Trophoblast cell (in vitro differentiated cells and primary cell): ENCODE measurements around the gene SLC45A2.
A peak's percentile ranks its signal among the peaks of the same experiment; 100 is the strongest.

ENCODE experiments used
- DNase-seq, 2 donors: peaks; one replicate each; pipeline ENCODE4 v3.0.0-alpha.2; 2016
- H2AFZ ChIP-seq: 2 replicates; pipeline ENCODE4 v1.6.1; 2013; ENCODE audit warnings: low read length, moderate library complexity, mild to moderate bottlenecking; ENCODE audit not compliant: insufficient read depth, poor library complexity
- H2AK5ac ChIP-seq: 2 replicates; pipeline ENCODE4 v1.6.1; 2013; ENCODE audit warnings: mild to moderate bottlenecking, low read length
- H2BK120ac ChIP-seq: 2 replicates; pipeline ENCODE4 v1.6.1; 2013; ENCODE audit warnings: low read length, mild to moderate bottlenecking, moderate library complexity; ENCODE audit not compliant: insufficient read depth, poor library complexity
- H2BK12ac ChIP-seq: 2 replicates; pipeline ENCODE4 v1.6.1; 2013; ENCODE audit warnings: mild to moderate bottlenecking, low read length, moderate library complexity
- H2BK5ac ChIP-seq: 2 replicates; pipeline ENCODE4 v1.6.1; 2013; ENCODE audit warnings: low read length, low read depth, moderate library complexity, mild to moderate bottlenecking; ENCODE audit not compliant: poor library complexity
- H3K14ac ChIP-seq: 2 replicates; pipeline ENCODE4 v1.6.1; 2013; ENCODE audit warnings: mild to moderate bottlenecking, low read length
- H3K18ac ChIP-seq: 2 replicates; pipeline ENCODE4 v1.6.1; 2013; ENCODE audit warnings: mild to moderate bottlenecking, low read length
- H3K23ac ChIP-seq: 2 replicates; pipeline ENCODE4 v1.6.1; 2013; ENCODE audit warnings: low read length
- H3K27ac ChIP-seq: 2 replicates; pipeline ENCODE4 v1.5.1; 2013; ENCODE audit warnings: low read depth, mild to moderate bottlenecking, inconsistent platforms, low read length, moderate library complexity
- H3K27me3 ChIP-seq: 2 replicates; pipeline ENCODE4 v1.6.1; 2013; ENCODE audit warnings: inconsistent platforms, mild to moderate bottlenecking, low read length, moderate library complexity; ENCODE audit not compliant: insufficient read depth
- H3K36me3 ChIP-seq, 2 experiments: 1 replicate in 1 of 2; 2 replicates in 1 of 2; pipeline ENCODE4 v1.6.1; 2013; ENCODE audit warnings: low read length in 2 of 2, mild to moderate bottlenecking in 2 of 2, moderate library complexity in 1 of 2; ENCODE audit not compliant: insufficient read depth in 2 of 2, control insufficient read depth in 1 of 2
- H3K4ac ChIP-seq: 2 replicates; pipeline ENCODE4 v1.6.1; 2013; ENCODE audit warnings: low read depth, mild to moderate bottlenecking, low read length, moderate library complexity
- H3K4me1 ChIP-seq, 2 experiments: 1 replicate in 1 of 2; 2 replicates in 1 of 2; pipeline ENCODE4 v1.6.1; 2013; ENCODE audit warnings: low read length in 2 of 2, mild to moderate bottlenecking in 2 of 2, moderate library complexity in 1 of 2; ENCODE audit not compliant: insufficient read depth in 2 of 2, control insufficient read depth in 1 of 2
- H3K4me2 ChIP-seq: 2 replicates; pipeline ENCODE4 v1.6.1; 2013; ENCODE audit warnings: inconsistent platforms, mild to moderate bottlenecking, low read length, moderate library complexity
- H3K4me3 ChIP-seq: 2 replicates; pipeline ENCODE4 v1.5.1; 2013; ENCODE audit warnings: mild to moderate bottlenecking, low read depth, low read length, inconsistent platforms
- H3K79me1 ChIP-seq: one replicate; pipeline ENCODE4 v1.6.1; 2013; ENCODE audit warnings: low read length
- H3K79me2 ChIP-seq: 2 replicates; pipeline ENCODE4 v1.6.1; 2013; ENCODE audit warnings: low read length, mild to moderate bottlenecking; ENCODE audit not compliant: control insufficient read depth, insufficient read depth, poor library complexity
- H3K9ac ChIP-seq: 2 replicates; pipeline ENCODE4 v1.6.1; 2013; ENCODE audit warnings: mild to moderate bottlenecking, low read length
- H3K9me3 ChIP-seq: 2 replicates; pipeline ENCODE4 v1.6.1; 2013; ENCODE audit warnings: low read depth, mild to moderate bottlenecking, control low read depth, inconsistent platforms, low read length; ENCODE audit not compliant: insufficient read depth
- H4K12ac ChIP-seq: 2 replicates; pipeline ENCODE4 v1.6.1; 2013; ENCODE audit warnings: low read depth, mild to moderate bottlenecking, low read length, moderate library complexity
- H4K8ac ChIP-seq: 2 replicates; pipeline ENCODE4 v1.6.1; 2013; ENCODE audit warnings: low read depth, mild to moderate bottlenecking, low read length, moderate library complexity
- H4K91ac ChIP-seq: one replicate; pipeline ENCODE4 v1.6.1; 2013; ENCODE audit warnings: low read depth, mild to moderate bottlenecking, low read length, moderate library complexity
- WGBS: extraction: QIAGEN DNeasy Blood & Tissue Kit; methylation state at CpG from one replicate; pipeline ENCODE4 v1.1.7; 2013; ENCODE audit warnings: missing lambda C conversion rate; ENCODE audit not compliant: insufficient read length, insufficient coverage; ENCODE audit errors: extremely low coverage; 5-methylcytosine and 5-hydroxymethylcytosine counted together

The SLC45A2 gene

DNA sequence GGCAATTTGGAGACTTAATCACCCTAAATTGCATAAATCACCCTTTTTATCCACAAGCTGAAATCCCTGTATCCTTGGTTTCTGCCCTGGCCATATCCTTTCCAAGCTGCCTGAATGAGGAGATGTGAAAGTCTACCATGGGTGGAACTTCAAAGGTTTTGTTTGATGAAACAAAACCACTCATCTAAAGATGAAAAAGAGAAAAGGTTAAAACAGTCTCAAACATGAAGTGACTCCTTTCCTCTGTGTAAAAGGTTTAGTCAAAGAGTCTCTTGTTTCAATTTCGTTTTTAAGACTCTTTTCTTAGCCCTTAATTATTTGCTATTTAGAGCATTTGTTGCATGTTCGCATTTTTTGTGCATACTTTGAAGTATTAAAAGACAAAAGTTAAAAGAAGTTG, 11.2 kb downstream of the SLC45A2 start:
- Histone ChIP-seq H3K27ac (no peak overlapping the region), H3K4me1 (no peaks in the 10 kb centered on the region), H2AK5ac (no peak overlapping the region), H3K18ac (no peak overlapping the region), H3K4ac (no peak overlapping the region), H3K4me3 (no peak overlapping the region), H2BK12ac (no peak overlapping the region), H3K79me1 (no peaks in the 10 kb centered on the region), H2AFZ (no peak overlapping the region), H4K12ac (no peak overlapping the region), H3K23ac (no peak overlapping the region), H3K4me2 (no peak overlapping the region), H3K79me2 (no peaks in the 10 kb centered on the region), H3K36me3 (no peaks in the 10 kb centered on the region), H2BK5ac (no peak overlapping the region), H3K27me3 (no peaks in the 10 kb centered on the region), H2BK120ac (no peak overlapping the region), H4K8ac (no peak overlapping the region), H3K14ac (no peak overlapping the region), H4K91ac (no peak overlapping the region), H3K9me3 (no peaks in the 10 kb centered on the region), H3K9ac (no peak overlapping the region)
- WGBS = no CpG with 5 or more reads among the region's 2 CpGs
- DNase-seq = no peak

DNA sequence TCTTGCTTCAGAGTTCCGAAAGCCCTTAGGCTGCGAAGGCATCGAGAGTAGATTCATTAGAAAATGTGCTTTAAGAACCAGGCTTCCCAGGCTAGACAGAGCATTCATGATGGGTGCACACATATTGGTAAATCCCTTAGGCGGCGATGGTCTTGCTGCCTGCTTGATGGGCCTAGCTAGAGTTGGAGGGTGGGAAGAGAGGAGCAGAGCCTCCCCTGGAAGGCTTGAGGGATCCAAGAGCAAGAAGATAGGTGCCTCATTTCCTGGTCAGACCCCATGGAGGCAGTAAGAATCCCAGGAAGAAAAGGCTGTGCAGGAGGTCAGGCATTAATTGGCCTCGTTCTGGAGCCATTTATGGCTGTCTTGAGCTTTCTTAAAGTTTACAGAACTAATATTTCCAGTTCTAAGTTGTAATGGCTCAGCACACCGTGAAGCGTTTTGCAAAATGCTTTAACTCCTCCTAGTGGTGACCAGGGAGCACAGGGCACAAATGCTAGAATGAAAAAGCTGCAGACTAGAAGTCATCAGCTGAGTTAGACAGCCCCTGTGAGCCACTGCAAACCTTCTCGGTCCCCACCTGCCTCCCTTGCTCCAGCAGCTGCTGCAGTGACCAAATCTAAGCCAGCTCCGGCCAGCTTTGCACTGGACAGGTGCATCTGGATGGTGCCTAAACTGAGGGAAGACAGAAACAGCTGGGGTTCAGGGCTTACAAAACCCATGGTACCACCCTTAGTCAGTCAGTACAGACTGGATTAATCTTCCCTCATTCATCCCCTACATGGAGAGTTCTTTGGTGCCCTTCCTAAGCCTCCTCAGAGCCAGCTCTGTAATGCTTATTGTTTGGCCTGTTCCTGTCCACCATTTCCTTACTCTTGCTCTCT, 14.7 kb downstream of the SLC45A2 start:
- Histone ChIP-seq H2AK5ac (no peak overlapping the region), H3K4me2 (no peak overlapping the region), H3K9me3 (no peaks in the 10 kb centered on the region), H2BK120ac (no peak overlapping the region), H3K79me1 (no peaks in the 10 kb centered on the region), H2BK5ac (no peak overlapping the region), H2BK12ac (no peak overlapping the region), H3K79me2 (no peaks in the 10 kb centered on the region), H3K4me1 (no peaks in the 10 kb centered on the region), H4K8ac (no peak overlapping the region), H3K4ac (no peak overlapping the region), H4K12ac (no peak overlapping the region), H4K91ac (no peak overlapping the region), H2AFZ (peak overlapping the region; percentile 27), H3K36me3 (no peaks in the 10 kb centered on the region), H3K27me3 (no peaks in the 10 kb centered on the region), H3K9ac (no peak overlapping the region), H3K14ac (no peak overlapping the region), H3K23ac (no peak overlapping the region), H3K27ac (no peak overlapping the region), H3K18ac (no peak overlapping the region), H3K4me3 (no peak overlapping the region)
- no CpG with 5 or more reads among the region's 10 CpGs for WGBS
- DNase-seq = peak in 1 of 2 donors; percentile 47

DNA sequence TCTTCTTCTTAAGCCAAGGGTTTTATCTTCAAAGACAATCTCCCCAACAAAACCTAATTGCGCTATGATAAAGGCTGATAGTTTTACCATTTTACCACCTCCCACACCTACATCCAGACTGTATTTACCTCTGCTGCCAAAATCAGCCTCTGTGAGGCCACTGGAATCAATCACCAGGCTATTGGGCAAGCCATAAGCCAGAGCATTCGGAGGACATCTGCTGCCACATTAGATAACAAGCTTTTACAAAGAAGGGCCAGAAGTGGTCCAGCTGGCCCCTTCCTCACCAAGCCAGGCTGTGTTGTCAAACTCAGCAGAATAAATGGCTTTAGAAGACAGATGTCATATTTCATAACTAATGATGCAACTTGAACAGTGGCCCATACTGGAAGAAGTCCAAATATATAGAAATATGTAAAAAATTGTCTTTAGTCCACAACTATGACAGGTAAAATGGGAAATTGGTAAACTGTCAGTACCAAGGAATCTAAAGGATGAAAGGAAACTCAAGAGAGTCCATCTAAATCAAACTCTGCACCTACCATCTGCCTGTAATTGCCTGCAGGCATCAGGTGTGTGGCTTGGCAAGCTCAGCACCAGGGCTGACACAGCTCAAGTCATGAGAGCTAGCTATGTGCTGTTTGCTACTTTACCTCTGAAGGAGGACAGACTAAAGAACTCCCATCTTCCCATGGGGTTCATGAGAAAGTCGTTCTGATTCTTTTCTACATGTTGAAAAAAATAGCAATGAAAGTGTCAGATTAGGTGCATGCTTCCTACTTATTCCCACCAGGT, 16.1 kb downstream of the SLC45A2 start:
- no peaks in the 10 kb centered on the region for H3K36me3 ChIP-seq
- H2AFZ ChIP-seq = no peak overlapping the region
- no peak overlapping the region for H3K4ac ChIP-seq
- no peak overlapping the region for H4K12ac ChIP-seq
- H2BK5ac ChIP-seq = no peak overlapping the region
- H4K8ac ChIP-seq = no peak overlapping the region
- H3K4me2 ChIP-seq = no peak overlapping the region
- no peaks in the 10 kb centered on the region for H3K4me1 ChIP-seq
- no peaks in the 10 kb centered on the region for H3K79me2 ChIP-seq
- WGBS = no CpG with 5 or more reads among the region's 3 CpGs
- peaks cover 3% of the 10 kb centered on the region for H3K27me3 ChIP-seq
- H2AK5ac ChIP-seq = no peak overlapping the region
- no peaks in the 10 kb centered on the region for H3K79me1 ChIP-seq
- no peak for DNase-seq
- H3K27ac ChIP-seq = no peak overlapping the region
- H3K9ac ChIP-seq = no peak overlapping the region
- no peak overlapping the region for H3K4me3 ChIP-seq
- H3K9me3 ChIP-seq = no peaks in the 10 kb centered on the region
- no peak overlapping the region for H4K91ac ChIP-seq
- no peak overlapping the region for H3K14ac ChIP-seq
- no peak overlapping the region for H3K18ac ChIP-seq
- no peak overlapping the region for H2BK120ac ChIP-seq
- no peak overlapping the region for H2BK12ac ChIP-seq
- no peak overlapping the region for H3K23ac ChIP-seq

DNA sequence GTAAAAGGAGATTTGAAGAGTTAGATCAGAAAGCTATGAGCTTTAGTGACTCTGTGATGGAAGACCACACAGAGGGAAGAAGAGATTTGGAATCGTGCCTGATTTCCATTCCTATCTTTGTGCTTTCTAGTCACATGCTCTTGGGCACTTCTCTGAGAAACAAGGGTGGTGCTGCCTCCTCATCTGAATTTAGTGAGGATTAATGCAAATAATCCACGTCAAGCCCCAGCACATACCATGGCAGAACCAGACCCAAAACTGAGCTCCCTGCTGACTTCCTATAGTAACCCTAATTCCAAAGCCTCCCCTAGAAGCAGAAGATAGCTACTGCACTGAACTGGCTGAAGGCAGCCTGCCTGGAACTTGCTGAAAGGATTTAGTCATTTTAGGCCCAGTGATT, 17.7 kb downstream of the SLC45A2 start:
- Histone ChIP-seq H3K4me1 (no peaks in the 10 kb centered on the region), H3K18ac (no peak overlapping the region), H3K27me3 (peaks cover 3% of the 10 kb centered on the region), H3K4ac (no peak overlapping the region), H3K79me1 (no peaks in the 10 kb centered on the region), H3K79me2 (no peaks in the 10 kb centered on the region), H3K14ac (no peak overlapping the region), H3K9me3 (no peaks in the 10 kb centered on the region), H2BK12ac (no peak overlapping the region), H3K23ac (no peak overlapping the region), H2AFZ (no peak overlapping the region), H2BK5ac (no peak overlapping the region), H2AK5ac (no peak overlapping the region), H4K91ac (no peak overlapping the region), H4K8ac (no peak overlapping the region), H2BK120ac (no peak overlapping the region), H3K36me3 (no peaks in the 10 kb centered on the region), H3K27ac (no peak overlapping the region), H4K12ac (no peak overlapping the region), H3K4me3 (no peak overlapping the region), H3K9ac (no peak overlapping the region), H3K4me2 (no peak overlapping the region)
- WGBS = no CpG with 5 or more reads among the region's 2 CpGs
- DNase-seq = no peak
